Keratinocyte (primary cell): ENCODE measurements around the gene CNPY2. TPM values are rescaled to one million over a fixed set of nuclear protein-coding genes. Genes with fewer than 3 reads are reported as not detected.

Experiments used
- DNase-seq: peaks from one replicate; pipeline ENCODE4 v3.0.0-alpha.2; 2011; ENCODE audit warnings: low read depth, missing footprints, low spot score
- FAIRE-seq: peaks from 2 replicates; lab custom pipeline; 2011; peaks lifted over from hg19 to GRCh38; lab: Jason Lieb, UNC
- H2AFZ ChIP-seq: 2 replicates; pipeline ENCODE4 v1.6.0; 2012; ENCODE audit warnings: low read length, control low read depth, inconsistent platforms; ENCODE audit not compliant: control insufficient read depth
- H3K27ac ChIP-seq: 2 replicates; pipeline ENCODE4 v1.5.1; 2011; ENCODE audit warnings: low read length; ENCODE audit not compliant: control insufficient read depth, insufficient read depth
- H3K27me3 ChIP-seq: 3 replicates; pipeline ENCODE4 v1.6.0; 2011; ENCODE audit warnings: low read length; ENCODE audit not compliant: control insufficient read depth, insufficient read depth; ENCODE audit errors: extremely low read depth
- H3K36me3 ChIP-seq, 2 experiments: 2 replicates in 1 of 2; 3 replicates in 1 of 2; pipeline ENCODE4 v1.5.1; 2011; ENCODE audit warnings: low read length in 2 of 2, mild to moderate bottlenecking in 1 of 2; ENCODE audit not compliant: control insufficient read depth in 2 of 2, insufficient read depth in 2 of 2; ENCODE audit errors: extremely low read depth in 1 of 2
- H3K4me1 ChIP-seq: 3 replicates; pipeline ENCODE4 v1.5.1; 2011; ENCODE audit warnings: low read length; ENCODE audit not compliant: control insufficient read depth, insufficient read depth; ENCODE audit errors: extremely low read depth
- H3K4me2 ChIP-seq: 3 replicates; pipeline ENCODE4 v1.6.0; 2011; ENCODE audit warnings: low read depth, low read length; ENCODE audit not compliant: control insufficient read depth, insufficient read depth; ENCODE audit errors: extremely low read depth
- H3K4me3 ChIP-seq, 3 experiments: fragments of 200-600 bp in 1 of 3; sonication (generic) in 1 of 3; 2 replicates in 2 of 3; 3 replicates in 1 of 3; pipeline ENCODE4 v1.5.1; 2011 to 2016; ENCODE audit warnings: low read length in 3 of 3, mild to moderate bottlenecking in 3 of 3, control low read depth in 2 of 3, inconsistent platforms in 1 of 3, low read depth in 1 of 3, mixed read lengths in 1 of 3, mixed run types in 1 of 3, moderate library complexity in 1 of 3; ENCODE audit not compliant: control insufficient read depth in 2 of 3, insufficient read depth in 2 of 3; ENCODE audit errors: extremely low read depth in 1 of 3
- H3K79me2 ChIP-seq: 2 replicates; pipeline ENCODE4 v1.6.0; 2012; ENCODE audit warnings: low read length; ENCODE audit not compliant: control insufficient read depth, insufficient read depth
- H3K9ac ChIP-seq: 3 replicates; pipeline ENCODE4 v1.6.0; 2011; ENCODE audit warnings: low read length; ENCODE audit not compliant: control insufficient read depth, insufficient read depth; ENCODE audit errors: extremely low read depth
- H3K9me1 ChIP-seq: 3 replicates; pipeline ENCODE4 v1.6.0; 2011; ENCODE audit warnings: low read length; ENCODE audit not compliant: control insufficient read depth, insufficient read depth; ENCODE audit errors: extremely low read depth
- H3K9me3 ChIP-seq: 2 replicates; pipeline ENCODE4 v1.5.1; 2012; ENCODE audit warnings: low read depth, low read length; ENCODE audit not compliant: control insufficient read depth
- H4K20me1 ChIP-seq: 3 replicates; pipeline ENCODE4 v1.6.0; 2011; ENCODE audit warnings: low read length; ENCODE audit not compliant: control insufficient read depth, insufficient read depth; ENCODE audit errors: extremely low read depth
- CTCF ChIP-seq, 3 experiments: IDR thresholded peaks in 1 of 3; conservative IDR thresholded peaks in 1 of 3; optimal IDR thresholded peaks in 1 of 3; 2 replicates in 2 of 3; 3 replicates in 1 of 3; pipeline versions ENCODE3 to v1.5.1; 2011; ENCODE audit warnings: low read length in 3 of 3, mild to moderate bottlenecking in 3 of 3, moderate library complexity in 2 of 3, control low read depth in 1 of 3, inconsistent platforms in 1 of 3; ENCODE audit not compliant: insufficient read depth in 2 of 3; ENCODE audit errors: extremely low read depth in 1 of 3
- EZH2 ChIP-seq: IDR thresholded peaks from one replicate; pipeline ENCODE4 v1.6.1; 2012; ENCODE audit warnings: inconsistent platforms, mild to moderate bottlenecking, low read length, moderate library complexity
- dilution Hi-C: fragments of 300-500 bp; cut with MboI; formaldehyde crosslinking; loops from one replicate; pipeline ENCODE4 v1.7.0; 2020; ENCODE audit warnings: low sequenced_read_pairs; ENCODE audit not compliant: extremely low pct_ligation_motif_present
- polyA plus RNA-seq, 5 experiments: library from polyadenylated mRNA; depleted of rRNA in 3 of 5; stranded (reverse) in 3 of 5; stranded (forward) in 1 of 5; unstranded in 1 of 5; fragments of >200 nt; gene quantifications; 1 replicate in 1 of 5; 2 replicates in 3 of 5; 3 replicates in 1 of 5; pipeline versions ENCODE4 v1.2.1 to v1.2.3, GENCODE V29; 2011 to 2012; ENCODE audit warnings: missing spikeins in 2 of 5, low read depth in 1 of 5, low replicate concordance in 1 of 5

CNPY2 gene
- polyA plus RNA-seq, 1 donor (not counting 4 experiments of a cell fraction or from before 2014, with no cell fraction given), result 162 TPM

- Histone ChIP-seq H2AFZ (peak overlapping the region; percentile 95), H3K9ac (peak overlapping the region; percentile 93), H3K36me3 (no peaks in the 10 kb centered on the region), H3K27me3 (no peaks in the 10 kb centered on the region), H3K4me2 (peak overlapping the region; percentile 87), H3K4me1 (peaks cover 14% of the 10 kb centered on the region), H3K79me2 (peaks cover 2% of the 10 kb centered on the region), H3K4me3 (peak overlapping the region; percentile 50 to 90 (median 78)), H4K20me1 (no peaks in the 10 kb centered on the region), H3K9me1 (no peaks in the 10 kb centered on the region), H3K9me3 (no peaks in the 10 kb centered on the region), H3K27ac (peak overlapping the region; percentile 98)
- DNase-seq (no peak), FAIRE-seq (peak; percentile 20)
- dilution Hi-C loops, result no loop called here
- TF ChIP-seq EZH2, result no peak
- no peak for TF ChIP-seq CTCF (optimal IDR thresholded peaks at IDR 0.05 in 1 of 3, IDR thresholded peaks at IDR 0.05 in 1 of 3, conservative IDR thresholded peaks at IDR 0.05 in 1 of 3; ENCODE audit: extremely low read depth in 1 of 3, insufficient read depth in 2 of 3, low read length in 3 of 3)
Observed at GRCh38 chr12:56333197-56333678, 17.4 kb upstream of the CNPY2 start.

- FAIRE-seq, result no peak
- dilution Hi-C loops, result no loop called here
Observed at GRCh38 chr12:56332512-56333196, 16.9 kb upstream of the CNPY2 start.

More at GRCh38 chr12:56332512-56333196, 16.9 kb upstream of the CNPY2 start:
- Histone ChIP-seq H3K27me3 (no peaks in the 10 kb centered on the region), H3K4me3 (peak overlapping the region; percentile 50 to 90 (median 78)), H4K20me1 (no peaks in the 10 kb centered on the region), H3K79me2 (peaks cover 2% of the 10 kb centered on the region), H3K9me1 (no peaks in the 10 kb centered on the region), H3K9me3 (no peaks in the 10 kb centered on the region), H3K27ac (peak overlapping the region; percentile 98), H3K36me3 (peaks cover 0 to 5% of the 10 kb centered on the region in 2 experiments), H3K4me1 (peaks cover 8% of the 10 kb centered on the region), H2AFZ (peak overlapping the region; percentile 95), H3K4me2 (peak overlapping the region; percentile 87), H3K9ac (peak overlapping the region; percentile 93)
- no peak for TF ChIP-seq EZH2
- no peak for TF ChIP-seq CTCF (optimal IDR thresholded peaks at IDR 0.05 in 1 of 3, IDR thresholded peaks at IDR 0.05 in 1 of 3, conservative IDR thresholded peaks at IDR 0.05 in 1 of 3; ENCODE audit: extremely low read depth in 1 of 3, insufficient read depth in 2 of 3, low read length in 3 of 3)
- DNase-seq, result no peak
